ENCODE results near the gene SLC38A7.
"Not testable (repeated sequence)": the region's sequence is repeated elsewhere in the genome, so short reads cannot be mapped to it uniquely, and the experiment has no call there.

Gene SLC38A7, protein sequence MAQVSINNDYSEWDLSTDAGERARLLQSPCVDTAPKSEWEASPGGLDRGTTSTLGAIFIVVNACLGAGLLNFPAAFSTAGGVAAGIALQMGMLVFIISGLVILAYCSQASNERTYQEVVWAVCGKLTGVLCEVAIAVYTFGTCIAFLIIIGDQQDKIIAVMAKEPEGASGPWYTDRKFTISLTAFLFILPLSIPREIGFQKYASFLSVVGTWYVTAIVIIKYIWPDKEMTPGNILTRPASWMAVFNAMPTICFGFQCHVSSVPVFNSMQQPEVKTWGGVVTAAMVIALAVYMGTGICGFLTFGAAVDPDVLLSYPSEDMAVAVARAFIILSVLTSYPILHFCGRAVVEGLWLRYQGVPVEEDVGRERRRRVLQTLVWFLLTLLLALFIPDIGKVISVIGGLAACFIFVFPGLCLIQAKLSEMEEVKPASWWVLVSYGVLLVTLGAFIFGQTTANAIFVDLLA

DNA sequence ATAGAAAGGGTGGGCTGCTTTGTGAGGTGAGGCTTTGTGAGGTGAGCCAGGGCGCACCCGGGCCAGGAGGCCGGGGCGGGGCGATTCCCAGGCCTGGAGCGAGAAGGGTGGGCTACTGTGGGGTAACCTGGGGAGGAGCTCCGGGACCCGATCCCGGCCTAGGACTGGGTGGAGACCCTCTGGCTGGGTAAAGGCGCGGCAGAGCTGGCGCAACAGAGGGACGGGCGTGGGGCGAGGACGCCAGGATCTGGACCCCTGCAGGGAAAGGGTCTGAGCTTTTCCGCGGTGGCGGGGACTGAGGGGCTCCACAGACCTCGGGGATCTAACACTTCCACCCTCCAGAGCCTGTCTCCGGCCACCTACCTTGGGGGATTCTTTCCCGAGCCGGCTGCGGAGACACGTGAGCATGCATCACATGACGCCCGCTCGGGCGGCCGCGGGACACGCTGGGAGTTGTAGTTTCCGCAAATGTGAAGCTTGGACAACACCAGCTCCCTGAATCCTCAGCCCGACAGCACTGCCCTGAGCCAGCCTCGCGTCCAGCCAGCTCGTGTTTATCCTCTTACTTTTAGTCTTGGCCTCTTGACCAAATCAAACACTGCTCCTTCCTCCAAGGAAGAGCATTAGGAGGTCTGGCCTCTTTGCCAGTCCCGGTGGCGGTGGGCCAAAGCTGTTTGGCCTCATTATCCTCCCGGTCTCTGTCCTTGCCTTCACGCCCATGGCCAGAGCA lies at the start of gene SLC38A7:
SLC38A7 (minus strand) TSS at position 417 of the 730 bp plus-strand sequence. CDS start 4,644 bp downstream, outside the sequence.
- DNase-seq (ENCODE audit: low read depth), result peak; percentile 40

DNA sequence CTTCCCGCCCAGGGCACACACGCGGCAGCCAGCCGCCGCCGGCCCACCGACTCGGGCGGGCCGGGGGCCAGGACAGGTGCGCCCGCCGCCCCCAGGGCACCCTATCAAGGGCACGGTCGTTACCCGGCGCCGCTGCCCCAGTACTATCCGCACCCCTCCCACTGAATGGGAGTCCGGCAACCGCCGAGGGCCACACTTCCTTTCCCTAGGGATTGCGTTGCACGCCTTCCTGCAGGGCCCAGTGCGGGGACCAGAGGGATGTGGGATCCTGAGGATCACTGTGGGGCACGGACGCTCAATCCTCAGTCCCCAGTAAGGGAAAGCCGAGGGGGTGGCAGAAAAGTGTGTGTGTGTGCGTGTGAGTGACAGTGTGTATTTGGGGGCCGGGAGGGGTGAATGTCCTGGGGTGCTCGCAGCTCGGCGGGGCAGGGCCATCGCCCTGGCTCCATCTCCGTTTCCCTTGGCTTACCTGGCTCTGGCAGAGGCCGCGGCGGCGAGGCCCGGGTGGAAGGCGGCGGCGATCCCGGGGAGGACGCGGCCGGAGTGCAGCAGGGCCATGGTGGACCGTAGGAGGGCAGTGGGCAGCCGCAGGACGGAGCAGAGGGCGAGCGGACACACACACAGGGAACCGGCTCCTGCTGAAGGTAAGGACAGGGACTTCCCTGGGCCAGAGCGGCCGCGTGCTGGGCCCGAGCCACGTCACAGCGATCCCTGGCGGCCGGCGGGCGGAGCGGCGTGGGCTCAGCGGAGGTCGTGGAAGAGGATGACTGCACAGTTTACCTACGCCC lies 49.3 kb upstream of the SLC38A7 start, which contains the start of gene GOT2:
GOT2 (minus strand) TSS at position 646 of the 788 bp plus-strand sequence; CDS start at position 558, 88 bp downstream.
- DNase-seq (ENCODE audit: low read depth), result peak; percentile 70

DNA sequence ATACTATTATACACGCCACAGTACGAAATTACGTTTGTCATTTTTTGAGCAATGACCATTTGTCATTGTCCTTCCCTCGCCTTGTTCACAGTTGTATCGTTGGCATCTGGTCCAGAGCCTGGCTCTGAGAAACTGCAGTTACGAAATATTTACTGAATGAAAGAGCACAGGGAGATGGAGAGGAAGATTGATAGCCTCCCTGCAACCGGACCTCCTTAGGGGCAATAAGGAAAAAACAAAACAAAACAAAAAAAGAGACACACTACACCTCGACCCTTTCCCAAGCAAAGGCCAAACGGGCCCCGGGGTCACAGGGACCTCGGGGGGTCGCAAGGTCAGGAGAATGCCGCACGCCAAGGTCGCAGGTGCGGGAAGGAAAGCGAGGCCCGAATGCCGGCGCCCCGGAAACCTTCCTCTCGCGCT lies 48.7 kb upstream of the SLC38A7 start:
- DNase-seq (ENCODE audit: low read depth), result no peak

DNA sequence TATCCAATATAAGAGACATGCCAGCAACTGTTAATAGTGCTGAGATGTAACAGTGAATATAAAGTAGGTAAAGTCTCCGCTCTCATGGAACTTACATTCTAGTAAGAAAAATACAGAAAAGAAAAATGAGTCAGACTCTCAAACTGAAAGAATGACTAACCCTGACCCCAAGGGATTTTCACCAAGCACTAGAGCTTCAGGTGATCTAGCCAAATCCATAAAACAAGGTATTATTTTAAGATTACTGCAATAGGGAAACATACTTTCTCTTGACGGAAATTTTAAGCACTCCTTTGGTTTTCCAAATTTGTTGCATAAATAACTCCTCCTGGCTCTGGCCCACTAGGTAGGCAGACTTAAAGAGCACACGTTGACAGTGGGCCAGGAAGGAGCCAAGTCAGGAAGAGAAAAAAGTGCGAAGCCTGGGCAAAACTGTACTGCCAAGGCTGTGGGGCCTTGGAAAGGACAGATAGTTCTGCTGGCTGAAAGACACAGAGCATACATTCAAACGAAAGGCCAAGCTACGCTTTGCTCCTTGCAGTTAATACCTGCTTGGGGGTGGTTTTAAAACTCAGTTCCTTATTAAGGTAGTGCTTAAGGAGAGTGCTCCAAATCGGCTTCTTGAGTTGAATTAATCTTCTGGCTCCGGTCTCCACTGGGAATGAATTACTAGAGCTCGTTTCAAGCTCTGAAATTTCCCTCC lies 48.1 kb upstream of the SLC38A7 start:
- DNase-seq (ENCODE audit: low read depth), result no peak

DNA sequence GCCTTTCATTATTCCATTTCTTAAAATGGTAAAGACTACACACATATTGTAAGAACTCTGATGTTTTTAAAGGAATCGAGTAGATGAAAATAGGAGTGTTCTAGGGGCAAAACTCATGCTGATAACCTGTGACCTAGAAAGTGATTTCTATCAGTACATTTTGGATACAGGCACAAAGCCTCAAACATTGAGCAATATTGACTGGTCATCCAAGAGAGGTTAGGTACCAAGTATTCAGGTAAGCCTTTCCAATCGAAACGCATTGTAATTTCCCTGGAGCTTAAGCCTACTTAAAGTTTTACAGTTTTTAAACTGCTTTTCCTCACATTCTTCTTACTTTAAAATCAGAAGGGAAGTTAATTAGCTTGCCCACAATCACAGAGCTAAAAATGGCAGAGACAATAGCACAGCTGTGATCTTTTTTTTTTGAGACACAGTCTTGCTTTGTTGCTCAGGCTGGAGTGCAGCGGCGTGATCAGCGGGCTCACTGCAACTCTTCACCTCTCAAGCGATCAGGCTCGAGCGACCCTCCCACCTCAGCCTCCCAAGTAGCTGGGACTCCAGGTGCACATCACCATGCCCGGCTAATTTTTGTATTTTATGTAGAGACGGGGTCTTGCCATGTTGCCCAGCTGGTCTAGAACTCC lies 46.3 kb upstream of the SLC38A7 start:
- no peak for DNase-seq (ENCODE audit: low read depth)

DNA sequence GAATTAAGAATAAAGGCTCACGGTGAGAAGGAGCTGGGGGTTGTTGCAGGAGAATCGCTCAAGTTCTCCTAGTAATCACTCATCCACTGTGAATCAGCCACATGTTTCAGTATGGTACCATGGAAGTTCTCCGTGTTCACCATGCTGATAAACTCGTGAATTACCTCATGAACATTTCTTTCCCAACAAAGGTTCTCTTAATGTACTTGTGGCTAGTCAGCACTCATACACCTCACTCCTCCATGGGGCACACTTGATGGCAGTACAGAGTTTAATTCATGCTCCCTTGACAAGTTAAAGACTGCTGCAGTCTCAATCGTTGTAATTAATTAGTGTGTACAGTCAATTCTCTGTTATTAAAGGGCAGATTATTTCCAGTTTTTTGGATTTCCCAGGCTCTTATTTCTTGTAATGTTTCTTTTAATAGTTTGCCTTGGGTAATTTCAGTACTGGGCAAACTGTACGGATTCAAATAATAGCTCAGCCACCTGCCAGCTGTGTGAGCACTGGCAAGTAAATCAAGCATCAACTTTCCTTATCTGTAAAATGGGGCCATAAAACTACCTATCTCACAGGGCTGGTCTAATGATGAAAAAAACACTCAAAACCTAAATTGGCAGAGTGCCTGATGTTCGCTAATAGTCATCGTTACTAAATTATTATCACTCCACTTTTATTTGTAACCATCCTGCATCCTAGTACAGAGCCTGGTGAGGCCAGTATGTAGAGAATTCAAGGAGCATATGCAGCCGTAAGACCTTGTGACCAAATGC lies 43.4 kb upstream of the SLC38A7 start:
- DNase-seq (ENCODE audit: low read depth), result no peak

DNA sequence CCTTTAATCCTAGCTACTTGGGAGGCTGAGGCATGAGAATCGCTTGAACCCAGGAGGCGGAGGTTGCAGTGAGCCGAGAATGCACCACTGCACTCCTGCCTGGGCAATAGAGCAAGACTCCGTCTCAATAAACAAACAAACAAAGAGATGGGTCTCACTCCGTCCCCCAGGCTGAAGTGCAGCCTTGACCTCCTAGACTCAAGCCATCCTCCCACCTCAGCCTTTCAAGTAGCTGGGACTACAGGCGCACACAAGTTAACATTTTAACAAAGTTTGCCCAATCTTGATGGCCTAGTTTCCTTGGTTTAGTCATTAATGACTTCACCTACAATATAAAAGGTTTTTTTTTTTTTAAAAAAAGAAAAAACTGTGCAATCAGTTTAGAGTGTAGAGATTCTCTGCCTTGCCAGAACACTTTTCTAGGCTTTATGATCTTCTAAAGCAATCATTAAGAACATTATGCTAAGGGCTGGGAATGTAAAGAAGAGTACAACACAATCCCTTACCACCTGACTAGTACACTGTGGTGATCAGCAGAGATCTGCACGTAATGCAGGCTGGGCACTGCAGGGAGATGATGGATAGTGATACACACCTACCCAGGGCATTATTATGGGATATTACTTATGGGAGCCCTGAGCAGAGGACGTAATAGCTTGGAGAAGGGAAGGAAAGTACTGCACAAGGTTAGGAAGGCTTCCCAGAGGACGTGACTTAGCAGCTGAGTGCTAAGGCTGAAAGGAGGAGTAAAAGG lies 42.6 kb upstream of the SLC38A7 start:
- DNase-seq (ENCODE audit: low read depth), result no peak

DNA sequence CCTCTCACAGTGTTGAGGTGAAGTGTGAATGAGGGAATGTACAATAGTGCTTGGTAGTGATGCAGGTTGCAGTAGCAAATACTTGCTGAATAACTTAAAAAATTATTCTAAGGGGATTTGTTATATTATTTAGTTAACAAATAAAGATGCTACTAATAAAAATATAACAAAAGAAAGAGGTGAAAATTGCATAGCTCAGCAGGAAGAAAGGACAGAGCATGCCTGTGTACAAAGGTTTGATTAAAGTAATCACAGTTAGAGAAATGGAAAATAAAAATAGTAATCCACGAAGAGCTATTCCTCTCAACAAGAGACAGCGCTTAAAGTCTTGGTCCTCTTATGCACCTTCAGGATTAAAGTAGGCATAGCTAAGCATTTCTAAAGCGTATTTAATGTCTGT lies 38.5 kb upstream of the SLC38A7 start:
- DNase-seq (ENCODE audit: low read depth), result no peak

DNA sequence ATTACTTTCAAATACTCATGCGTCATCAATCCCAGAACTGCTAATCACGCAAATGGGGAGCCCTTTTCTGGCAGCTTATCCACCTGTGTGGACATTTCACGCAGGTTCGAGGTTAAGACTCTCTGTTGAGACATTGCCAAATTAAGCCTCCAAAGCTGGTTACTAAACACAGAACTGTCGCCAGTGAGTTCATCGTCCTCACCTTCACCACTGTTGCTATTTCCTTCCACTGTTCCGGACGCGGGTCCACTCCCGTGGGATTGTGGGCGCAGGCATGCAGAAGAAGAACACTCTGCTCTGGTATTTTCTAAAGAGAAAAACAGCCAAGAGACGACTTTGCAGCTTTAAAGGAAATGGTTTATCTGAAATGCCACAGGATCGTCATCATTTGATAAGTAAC lies 33.4 kb upstream of the SLC38A7 start:
- DNase-seq (ENCODE audit: low read depth), result no peak

DNA sequence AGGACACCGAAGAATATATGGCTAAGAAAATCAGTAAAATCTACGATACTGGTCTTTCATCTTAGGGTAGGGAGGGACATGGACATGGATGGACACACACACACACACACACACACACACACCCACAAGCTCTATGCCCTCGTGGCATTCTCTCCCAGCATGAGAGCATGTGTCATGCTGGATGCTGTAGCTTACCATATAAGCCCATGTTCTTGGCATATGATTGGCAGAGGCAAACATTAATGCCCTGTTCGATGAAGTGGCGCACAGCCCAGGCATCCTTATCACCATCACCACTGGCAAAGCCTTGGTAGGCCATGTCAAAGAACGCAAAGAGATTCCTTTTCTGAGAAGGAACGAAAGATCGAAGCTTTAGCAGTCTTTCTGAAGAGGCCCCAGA lies 31.9 kb upstream of the SLC38A7 start:
- DNase-seq (ENCODE audit: low read depth), result no peak

DNA sequence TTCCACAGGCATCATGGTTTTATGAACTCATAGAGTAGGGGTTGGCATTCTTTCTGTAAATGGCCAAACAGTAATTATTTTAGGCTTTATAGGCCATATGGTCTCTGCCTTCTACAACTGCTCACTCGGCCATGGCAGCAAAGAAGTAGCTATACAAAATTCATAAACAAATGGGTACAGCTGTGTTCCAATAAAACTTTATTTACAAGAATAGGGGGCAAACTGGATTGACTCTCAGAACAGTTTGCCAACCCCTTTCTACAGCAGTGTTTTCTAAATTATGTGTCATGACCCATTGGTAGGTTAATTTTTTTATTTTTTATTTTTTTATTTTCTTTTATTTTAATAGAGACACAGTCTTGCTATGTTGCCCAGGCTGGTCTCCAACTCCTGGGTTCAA lies 29.2 kb upstream of the SLC38A7 start:
- no peak for DNase-seq (ENCODE audit: low read depth)

DNA sequence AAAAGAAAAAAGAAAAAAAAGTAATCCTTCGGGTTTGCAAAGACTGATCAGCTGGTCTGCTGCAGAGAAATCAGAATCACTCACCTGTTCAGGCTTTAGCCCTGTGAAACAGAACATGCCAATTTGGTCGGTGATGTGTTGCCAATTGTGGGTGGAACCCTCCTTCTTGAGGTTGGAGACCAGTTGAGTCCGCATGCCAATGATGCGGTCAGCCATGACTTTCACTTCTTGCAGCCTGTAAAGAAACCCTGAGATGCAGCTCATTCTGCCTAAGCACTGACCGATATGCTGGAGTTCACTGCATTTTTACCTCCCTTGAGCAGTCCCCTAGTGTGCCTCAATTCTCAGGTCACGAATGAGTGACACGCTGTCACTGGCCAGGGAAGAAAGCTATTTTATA lies 24.8 kb upstream of the SLC38A7 start:
- DNase-seq (ENCODE audit: low read depth), result no peak

DNA sequence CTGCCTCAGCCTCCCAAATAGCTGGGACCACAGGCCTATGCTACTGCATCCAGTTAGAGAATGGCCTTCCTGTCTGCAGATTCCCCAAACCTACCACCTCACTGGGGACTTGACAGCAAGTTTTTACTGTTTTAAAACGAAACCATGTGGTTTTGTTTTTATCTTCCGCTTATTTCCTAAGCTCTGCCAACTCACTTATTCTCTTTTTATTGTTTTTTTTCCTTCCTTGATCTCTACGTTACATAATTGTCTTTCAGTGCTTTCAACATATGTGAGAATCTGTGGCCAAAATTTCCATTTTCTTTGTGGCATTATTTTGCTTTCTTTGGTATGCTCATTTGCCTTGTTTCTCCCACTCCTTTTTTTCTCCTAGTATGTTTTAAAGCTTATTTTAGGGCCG lies 14.6 kb upstream of the SLC38A7 start:
- no peak for DNase-seq (ENCODE audit: low read depth)

DNA sequence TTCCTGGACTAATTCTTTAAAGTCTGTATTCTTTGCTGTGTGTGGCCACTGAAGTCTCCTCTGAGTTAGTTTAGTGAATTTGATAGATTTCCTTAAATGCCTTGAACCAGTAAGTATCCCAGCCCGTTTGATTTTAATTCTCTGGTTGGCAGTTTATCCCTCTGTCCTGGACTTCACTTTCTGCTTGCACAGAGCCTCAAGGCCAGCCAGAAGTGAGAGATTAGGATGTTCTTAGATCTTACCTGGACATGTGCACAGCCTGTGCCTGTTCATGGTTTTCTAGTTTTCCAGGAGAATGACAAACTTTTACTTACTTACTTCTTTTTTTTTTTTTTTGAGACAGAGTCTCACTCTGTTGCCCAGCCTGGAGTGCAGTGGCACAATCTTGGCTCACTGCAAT lies 10.8 kb upstream of the SLC38A7 start:
- DNase-seq (ENCODE audit: low read depth), result no peak

DNA sequence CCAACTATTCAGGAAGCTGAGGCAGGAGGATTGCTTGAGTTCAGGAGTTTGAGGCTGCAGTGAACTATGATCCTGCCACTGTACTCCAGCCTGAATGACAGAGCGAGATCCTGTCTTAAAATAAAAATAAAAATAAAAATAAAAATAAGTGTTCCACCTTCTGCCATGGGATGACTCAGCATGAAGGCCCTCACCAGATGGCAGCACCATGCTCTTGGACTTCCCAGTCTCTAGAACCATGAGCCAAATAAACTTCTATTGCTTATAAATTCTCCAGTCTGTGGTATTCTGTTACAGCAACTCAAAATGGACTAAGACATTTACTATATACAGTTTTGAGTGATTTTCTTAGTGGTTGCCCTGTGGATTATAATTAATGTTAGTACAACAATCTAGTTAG lies 7.9 kb upstream of the SLC38A7 start:
- no peak for DNase-seq (ENCODE audit: low read depth)

DNA sequence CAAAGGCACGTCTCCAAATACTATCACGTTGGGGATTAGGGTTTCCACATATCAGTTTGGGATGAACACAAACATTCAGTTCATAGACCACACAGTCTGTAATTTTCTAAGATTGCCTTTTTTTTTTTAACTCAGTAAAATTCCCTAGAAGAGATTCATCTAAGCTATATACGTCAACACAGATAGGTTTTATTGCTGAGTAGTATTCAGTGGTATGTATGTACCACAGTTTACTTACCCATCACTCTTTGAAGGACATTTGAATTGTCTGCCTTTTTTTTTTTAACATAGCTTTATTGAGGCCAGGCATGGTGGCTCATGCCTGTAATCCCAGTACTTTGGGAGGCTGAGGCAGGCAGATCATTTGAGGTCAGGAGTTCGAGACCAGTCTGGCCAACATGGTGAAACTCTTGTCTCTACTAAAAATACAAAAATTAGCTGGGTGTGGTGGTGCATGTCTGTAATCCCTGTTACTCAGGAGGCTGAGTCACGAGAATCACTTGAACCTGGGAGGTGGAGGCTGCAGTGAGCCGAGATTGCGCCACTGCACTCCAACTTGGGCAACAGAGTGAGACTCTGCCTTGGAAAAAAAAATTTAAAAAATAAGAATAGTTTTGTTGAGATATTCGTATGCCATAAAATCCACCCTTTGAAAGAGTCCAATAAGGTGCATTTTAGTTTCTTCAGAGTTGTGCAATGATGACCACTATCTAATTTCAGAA lies 2.6 kb upstream of the SLC38A7 start:
- DNase-seq (ENCODE audit: low read depth), result not testable (repeated sequence)

DNA sequence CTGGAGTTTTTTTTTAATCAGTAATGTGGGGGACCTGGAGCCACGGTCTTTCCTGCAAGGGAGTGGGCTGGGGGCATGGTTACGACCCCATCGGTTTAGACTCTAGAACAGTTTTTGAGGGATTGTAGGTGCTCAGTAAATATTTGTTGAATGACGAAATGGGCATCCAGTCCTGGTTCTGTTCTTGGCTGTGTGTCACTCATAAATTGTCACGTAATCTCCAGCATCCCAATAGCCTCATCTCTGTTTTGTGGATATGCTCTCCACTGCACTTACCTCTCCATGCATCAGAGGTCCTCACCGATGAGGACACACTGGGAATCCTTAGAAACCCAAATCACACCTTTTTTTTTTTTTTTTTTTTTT lies 497 bp upstream of the SLC38A7 start:
- no peak for DNase-seq (ENCODE audit: low read depth)

DNA sequence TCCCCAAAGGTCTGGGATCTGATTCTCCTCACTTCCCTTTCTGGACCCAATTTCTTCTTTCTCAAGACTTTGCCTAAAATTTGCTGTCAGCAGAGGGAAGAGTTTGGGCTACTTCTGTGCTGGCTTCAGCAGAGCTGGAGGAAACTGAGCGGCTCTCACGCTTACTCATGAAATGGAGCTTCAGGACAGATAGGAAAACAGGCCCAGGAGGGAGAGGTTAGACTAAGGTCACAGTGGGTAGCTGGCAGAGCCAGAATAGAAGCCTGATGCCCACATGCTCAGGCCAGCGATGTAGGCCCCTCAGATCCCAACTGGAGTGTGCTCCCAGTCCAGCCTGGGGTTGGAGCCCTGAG lies 593 bp downstream of the SLC38A7 start:
- DNase-seq (ENCODE audit: low read depth), result no peak

DNA sequence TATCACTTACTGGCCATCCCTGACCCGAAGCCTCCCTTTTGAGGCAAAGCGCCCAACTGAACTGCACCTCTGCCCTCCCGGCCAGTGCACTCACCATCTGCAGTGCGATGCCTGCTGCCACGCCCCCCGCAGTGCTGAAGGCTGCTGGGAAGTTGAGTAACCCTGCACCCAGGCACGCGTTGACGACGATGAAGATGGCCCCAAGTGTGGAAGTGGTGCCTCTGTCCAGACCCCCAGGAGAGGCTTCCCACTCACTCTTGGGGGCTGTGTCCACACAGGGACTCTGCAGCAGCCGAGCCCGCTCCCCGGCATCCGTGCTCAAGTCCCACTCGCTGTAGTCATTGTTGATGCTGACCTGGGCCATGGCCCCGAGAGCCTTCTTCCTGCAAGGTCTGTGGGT lies 4.8 kb downstream of the SLC38A7 start:
- no peak for DNase-seq (ENCODE audit: low read depth)

Measured in activated gamma-delta T cell treated with anti-CD3 and anti-CD28 coated beads, Interleukin-2, amount 50 U/mL, for 16 hours (primary cell).